GM12892 (cell line): ENCODE measurements around the gene BPIFB1.

Experiments used
- DNase-seq: peaks from one replicate; pipeline ENCODE4 v3.0.0; 2011; ENCODE audit not compliant: insufficient read length
- FAIRE-seq: peaks from 2 replicates; lab custom pipeline; 2011; peaks lifted over from hg19 to GRCh38; lab: Jason Lieb, UNC
- POLR2A ChIP-seq: IDR thresholded peaks from 2 replicates; pipeline ENCODE4 v1.6.1; 2011; ENCODE audit warnings: low read depth, low read length, control low read depth
- POLR2AphosphoS5 ChIP-seq: IDR thresholded peaks from 2 replicates; pipeline ENCODE4 v1.6.1; 2011; ENCODE audit warnings: low read depth, low read length, control low read depth
- TAF1 ChIP-seq: IDR thresholded peaks from 2 replicates; pipeline ENCODE4 v1.6.1; 2011; ENCODE audit warnings: low read depth, mild to moderate bottlenecking, control low read depth, low read length, borderline replicate concordance

The BPIFB1 gene

GRCh38 chr20:33317424-33318095 is 34.5 kb downstream of the BPIFB1 start:
- DNase-seq (no peak), FAIRE-seq (no peak)
- TF ChIP-seq POLR2A (no peak), POLR2AphosphoS5 (no peak), TAF1 (no peak)

- no peak for FAIRE-seq
- no peak for TF ChIP-seq POLR2A
- no peak for TF ChIP-seq TAF1
- TF ChIP-seq POLR2AphosphoS5, result no peak
- DNase-seq, result no peak
These were observed 35.0 kb downstream of the BPIFB1 start for GRCh38 chr20:33318096-33318429.

- no peak for FAIRE-seq
- no peak for DNase-seq
- TF ChIP-seq POLR2AphosphoS5, result no peak
- TF ChIP-seq POLR2A, result no peak
- no peak for TF ChIP-seq TAF1
These were observed 37.0 kb downstream of the BPIFB1 start for GRCh38 chr20:33320006-33320405.

- no peak for FAIRE-seq
- TF ChIP-seq TAF1 (no peak), POLR2A (no peak), POLR2AphosphoS5 (no peak)
These were observed 39.4 kb downstream of the BPIFB1 start for GRCh38 chr20:33322456-33322855.

GRCh38 chr20:33323236-33323635 is 40.2 kb downstream of the BPIFB1 start:
- no peak for DNase-seq

More at GRCh38 chr20:33322456-33322855, 39.4 kb downstream of the BPIFB1 start:
- DNase-seq, result no peak

GRCh38 chr20:33325350-33325749 is 42.3 kb downstream of the BPIFB1 start:
- DNase-seq, result no peak
- FAIRE-seq, result no peak
- TF ChIP-seq POLR2AphosphoS5 (no peak), TAF1 (no peak), POLR2A (no peak)

More at GRCh38 chr20:33323236-33323635, 40.2 kb downstream of the BPIFB1 start:
- FAIRE-seq, result no peak
- TF ChIP-seq TAF1 (no peak), POLR2AphosphoS5 (no peak), POLR2A (no peak)

- TF ChIP-seq POLR2A, result no peak
- TF ChIP-seq TAF1, result no peak
- no peak for TF ChIP-seq POLR2AphosphoS5
- DNase-seq, result no peak
- FAIRE-seq, result no peak
These were observed 45.4 kb downstream of the BPIFB1 start for GRCh38 chr20:33328157-33329137.

GRCh38 chr20:33332905-33333456 is 50.0 kb downstream of the BPIFB1 start:
- FAIRE-seq, result no peak
- TF ChIP-seq TAF1 (no peak), POLR2A (no peak), POLR2AphosphoS5 (no peak)
- no peak for DNase-seq

- DNase-seq (no peak), FAIRE-seq (no peak)
- TF ChIP-seq POLR2AphosphoS5 (no peak), TAF1 (no peak), POLR2A (no peak)
These were observed 50.6 kb downstream of the BPIFB1 start for GRCh38 chr20:33333616-33334015.

GRCh38 chr20:33334111-33334510 is 51.1 kb downstream of the BPIFB1 start:
- no peak for TF ChIP-seq POLR2AphosphoS5
- no peak for TF ChIP-seq TAF1
- TF ChIP-seq POLR2A, result no peak
- no peak for FAIRE-seq
- no peak for DNase-seq

GRCh38 chr20:33336375-33336774 is 53.4 kb downstream of the BPIFB1 start:
- FAIRE-seq (no peak), DNase-seq (no peak)
- no peak for TF ChIP-seq POLR2AphosphoS5
- no peak for TF ChIP-seq POLR2A
- TF ChIP-seq TAF1, result no peak

GRCh38 chr20:33337119-33337518 is 54.1 kb downstream of the BPIFB1 start:
- FAIRE-seq (no peak), DNase-seq (no peak)
- no peak for TF ChIP-seq TAF1
- TF ChIP-seq POLR2A, result no peak
